OCI-LY3 (cell line): ENCODE measurements around the gene ERAP2.

ENCODE experiments used
- H2AFZ ChIP-seq: fragments of 200-600, 300-600 bp; shearing (Covaris generic); 2 replicates; pipeline ENCODE4 v1.6.0; 2014; ENCODE audit warnings: antibody characterized with exemption, low read depth, low read length
- H3K27ac ChIP-seq: fragments of 200-600, 300-600 bp; sonication (generic); 2 replicates; pipeline ENCODE4 v1.5.1; 2014; ENCODE audit warnings: mild to moderate bottlenecking, low read length, moderate library complexity, mixed read lengths
- H3K27me3 ChIP-seq: fragments of 200-600, 300-600 bp; sonication (generic); 2 replicates; pipeline ENCODE4 v1.6.1; 2014; ENCODE audit warnings: low read depth, low read length, mixed read lengths
- H3K36me3 ChIP-seq: fragments of 200-600, 300-600 bp; sonication (generic); replicated peaks from 2 replicates; pipeline ENCODE3; 2014; ENCODE audit warnings: low read depth, low read length, mixed read lengths
- H3K4me1 ChIP-seq: fragments of 300-600, 200-600 bp; sonication (generic); 2 replicates; pipeline ENCODE4 v1.6.1; 2014; ENCODE audit warnings: low read length, mixed read lengths
- H3K4me2 ChIP-seq: fragments of 200-600, 300-600 bp; sonication (generic); 2 replicates; pipeline ENCODE4 v1.6.1; 2014; ENCODE audit warnings: low read length, mixed read lengths
- H3K4me3 ChIP-seq: fragments of 300-600, 200-600 bp; sonication (generic); 2 replicates; pipeline ENCODE4 v1.5.1; 2014; ENCODE audit warnings: antibody characterized with exemption, mild to moderate bottlenecking, low read length, moderate library complexity
- H3K79me2 ChIP-seq: fragments of 300-600, 200-600 bp; shearing (Covaris generic); 2 replicates; pipeline ENCODE4 v1.6.1; 2014; ENCODE audit warnings: mild to moderate bottlenecking, low read length, mixed read lengths
- H3K9ac ChIP-seq: fragments of 300-600, 200-600 bp; shearing (Covaris generic); 2 replicates; pipeline ENCODE4 v1.6.0; 2014; ENCODE audit warnings: mild to moderate bottlenecking, low read length, moderate library complexity
- H3K9me3 ChIP-seq: fragments of 200-600, 300-600 bp; shearing (Covaris generic); 2 replicates; pipeline ENCODE4 v1.6.1; 2014; ENCODE audit warnings: low read length, mixed read lengths; ENCODE audit not compliant: insufficient read depth
- H4K20me1 ChIP-seq: fragments of 200-600, 300-600 bp; sonication (generic); 2 replicates; pipeline ENCODE4 v1.6.1; 2016; ENCODE audit warnings: low read length, mixed read lengths; ENCODE audit not compliant: insufficient read depth
- EZH2phosphoT487 ChIP-seq: fragments of 200-600 bp; shearing (Covaris generic); IDR thresholded peaks from 2 replicates; pipeline ENCODE4 v1.6.1; 2018; ENCODE audit warnings: antibody characterized with exemption, mixed run types, low read depth
- TF ChIP-seq, protein P1 (sequence below): fragments of 200-600, 300-600 bp; sonication (generic); IDR thresholded peaks from 2 replicates; pipeline ENCODE4 v1.5.1; 2014; ENCODE audit warnings: antibody characterized with exemption, low read length, low read depth

The ERAP2 gene, protein sequence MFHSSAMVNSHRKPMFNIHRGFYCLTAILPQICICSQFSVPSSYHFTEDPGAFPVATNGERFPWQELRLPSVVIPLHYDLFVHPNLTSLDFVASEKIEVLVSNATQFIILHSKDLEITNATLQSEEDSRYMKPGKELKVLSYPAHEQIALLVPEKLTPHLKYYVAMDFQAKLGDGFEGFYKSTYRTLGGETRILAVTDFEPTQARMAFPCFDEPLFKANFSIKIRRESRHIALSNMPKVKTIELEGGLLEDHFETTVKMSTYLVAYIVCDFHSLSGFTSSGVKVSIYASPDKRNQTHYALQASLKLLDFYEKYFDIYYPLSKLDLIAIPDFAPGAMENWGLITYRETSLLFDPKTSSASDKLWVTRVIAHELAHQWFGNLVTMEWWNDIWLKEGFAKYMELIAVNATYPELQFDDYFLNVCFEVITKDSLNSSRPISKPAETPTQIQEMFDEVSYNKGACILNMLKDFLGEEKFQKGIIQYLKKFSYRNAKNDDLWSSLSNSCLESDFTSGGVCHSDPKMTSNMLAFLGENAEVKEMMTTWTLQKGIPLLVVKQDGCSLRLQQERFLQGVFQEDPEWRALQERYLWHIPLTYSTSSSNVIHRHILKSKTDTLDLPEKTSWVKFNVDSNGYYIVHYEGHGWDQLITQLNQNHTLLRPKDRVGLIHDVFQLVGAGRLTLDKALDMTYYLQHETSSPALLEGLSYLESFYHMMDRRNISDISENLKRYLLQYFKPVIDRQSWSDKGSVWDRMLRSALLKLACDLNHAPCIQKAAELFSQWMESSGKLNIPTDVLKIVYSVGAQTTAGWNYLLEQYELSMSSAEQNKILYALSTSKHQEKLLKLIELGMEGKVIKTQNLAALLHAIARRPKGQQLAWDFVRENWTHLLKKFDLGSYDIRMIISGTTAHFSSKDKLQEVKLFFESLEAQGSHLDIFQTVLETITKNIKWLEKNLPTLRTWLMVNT

DNA sequence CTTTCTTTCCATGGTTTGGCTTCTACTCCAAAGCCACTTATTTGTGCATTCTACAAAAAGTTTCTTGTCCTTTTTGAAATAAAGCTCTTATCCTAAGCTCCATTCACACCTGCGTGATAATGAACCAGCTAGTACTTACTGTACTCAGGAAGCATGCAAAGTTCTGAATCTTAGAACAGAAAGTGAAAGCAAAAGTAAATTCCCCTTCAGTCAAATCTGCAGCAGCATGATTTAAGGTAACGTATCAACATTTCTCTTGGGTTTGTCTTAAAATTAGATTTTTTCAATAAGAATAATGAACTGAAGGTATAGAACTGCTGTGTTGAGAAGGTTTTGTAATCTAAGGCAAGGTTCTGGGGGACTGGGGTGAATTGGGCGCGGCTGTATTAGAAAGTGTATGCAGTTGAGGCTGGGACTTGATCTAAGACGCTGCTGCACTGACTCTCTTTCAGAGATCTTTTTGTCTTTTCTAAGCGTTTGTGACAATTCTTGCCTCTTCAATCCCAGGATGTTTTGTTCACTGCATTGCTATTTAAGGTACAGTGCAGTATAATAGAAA lies at the start of gene ERAP2:
Gene ERAP2, plus strand, starts transcription at position 209 of the 559 bp plus-strand sequence. CDS start 3,186 bp downstream, outside the sequence.
- peaks cover 48% of the 10 kb centered on the region for H3K79me2 ChIP-seq
- H3K36me3 ChIP-seq = peaks cover 18% of the 10 kb centered on the region
- no peaks in the 10 kb centered on the region for H4K20me1 ChIP-seq
- peaks cover 75% of the 10 kb centered on the region for H3K4me1 ChIP-seq
- no peaks in the 10 kb centered on the region for H3K9me3 ChIP-seq
- peak within 1 kb of the TSS; percentile 95 for H3K4me2 ChIP-seq
- no peaks in the 10 kb centered on the region for H3K27me3 ChIP-seq
- H3K9ac ChIP-seq = peak within 1 kb of the TSS; percentile 94
- no peak for TF ChIP-seq EZH2phosphoT487
- TF ChIP-seq, protein P1, sequence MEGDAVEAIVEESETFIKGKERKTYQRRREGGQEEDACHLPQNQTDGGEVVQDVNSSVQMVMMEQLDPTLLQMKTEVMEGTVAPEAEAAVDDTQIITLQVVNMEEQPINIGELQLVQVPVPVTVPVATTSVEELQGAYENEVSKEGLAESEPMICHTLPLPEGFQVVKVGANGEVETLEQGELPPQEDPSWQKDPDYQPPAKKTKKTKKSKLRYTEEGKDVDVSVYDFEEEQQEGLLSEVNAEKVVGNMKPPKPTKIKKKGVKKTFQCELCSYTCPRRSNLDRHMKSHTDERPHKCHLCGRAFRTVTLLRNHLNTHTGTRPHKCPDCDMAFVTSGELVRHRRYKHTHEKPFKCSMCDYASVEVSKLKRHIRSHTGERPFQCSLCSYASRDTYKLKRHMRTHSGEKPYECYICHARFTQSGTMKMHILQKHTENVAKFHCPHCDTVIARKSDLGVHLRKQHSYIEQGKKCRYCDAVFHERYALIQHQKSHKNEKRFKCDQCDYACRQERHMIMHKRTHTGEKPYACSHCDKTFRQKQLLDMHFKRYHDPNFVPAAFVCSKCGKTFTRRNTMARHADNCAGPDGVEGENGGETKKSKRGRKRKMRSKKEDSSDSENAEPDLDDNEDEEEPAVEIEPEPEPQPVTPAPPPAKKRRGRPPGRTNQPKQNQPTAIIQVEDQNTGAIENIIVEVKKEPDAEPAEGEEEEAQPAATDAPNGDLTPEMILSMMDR = no peak
- peak within 1 kb of the TSS; percentile 98 for H3K27ac ChIP-seq
- no peak within 1 kb of the TSS for H2AFZ ChIP-seq
- peak within 1 kb of the TSS; percentile 90 for H3K4me3 ChIP-seq

DNA sequence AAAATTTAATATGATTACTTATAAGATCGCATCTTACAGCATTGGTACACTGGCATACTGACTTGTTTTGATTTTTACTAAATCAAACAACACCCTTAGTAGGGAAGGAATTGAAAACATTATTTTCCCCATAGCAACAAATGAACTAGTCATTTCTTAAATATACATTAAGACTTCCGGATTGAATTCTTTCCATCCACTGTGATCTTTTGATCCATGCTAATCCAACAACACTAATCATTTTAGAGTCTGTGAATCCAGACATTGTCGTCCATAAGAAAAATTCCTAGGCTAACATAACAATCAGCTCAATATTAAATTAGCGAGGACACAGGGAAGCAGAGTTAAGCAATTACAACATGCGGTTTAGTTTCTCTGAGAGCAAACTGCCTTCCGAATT lies 47.0 kb upstream of the ERAP2 start:
- H4K20me1 ChIP-seq = no peaks in the 10 kb centered on the region
- no peaks in the 10 kb centered on the region for H3K79me2 ChIP-seq
- H3K9me3 ChIP-seq = no peaks in the 10 kb centered on the region
- TF ChIP-seq EZH2phosphoT487 = no peak
- TF ChIP-seq, protein P1 = no peak
- no peaks in the 10 kb centered on the region for H3K36me3 ChIP-seq
- H2AFZ ChIP-seq = no peak overlapping the region
- H3K9ac ChIP-seq = no peak overlapping the region
- H3K27ac ChIP-seq = no peak overlapping the region
- peaks cover 4% of the 10 kb centered on the region; the same call in 1 of the 2 replicates for H3K27me3 ChIP-seq
- no peaks in the 10 kb centered on the region for H3K4me1 ChIP-seq
- H3K4me2 ChIP-seq = no peak overlapping the region
- no peak overlapping the region for H3K4me3 ChIP-seq

DNA sequence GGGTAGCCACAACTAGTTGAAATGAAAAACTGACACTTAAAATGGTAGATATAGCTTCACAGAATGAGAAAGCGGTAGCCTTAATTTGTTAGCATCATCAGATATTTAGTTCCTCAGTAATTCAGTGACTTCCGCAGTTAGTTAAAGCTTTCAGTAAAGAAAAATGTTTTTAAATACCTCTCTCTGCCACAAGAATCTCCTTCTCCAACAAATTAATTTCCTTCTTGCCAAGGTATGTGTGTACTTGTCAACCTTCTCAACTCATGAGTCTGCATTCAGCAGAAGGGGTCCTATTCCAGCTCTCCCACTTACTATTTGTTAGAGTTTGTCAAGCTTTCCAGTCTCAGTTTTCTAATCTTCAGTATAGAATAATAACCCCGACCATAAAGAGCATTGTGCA lies 42.3 kb upstream of the ERAP2 start:
- no peak overlapping the region for H3K4me3 ChIP-seq
- no peak overlapping the region for H3K9ac ChIP-seq
- H3K27me3 ChIP-seq = no peaks in the 10 kb centered on the region
- H3K79me2 ChIP-seq = no peaks in the 10 kb centered on the region
- no peaks in the 10 kb centered on the region for H4K20me1 ChIP-seq
- H3K27ac ChIP-seq = no peak overlapping the region
- TF ChIP-seq, protein P1 = no peak
- no peak overlapping the region for H3K4me2 ChIP-seq
- H3K36me3 ChIP-seq = no peaks in the 10 kb centered on the region
- H3K4me1 ChIP-seq = peaks cover 16% of the 10 kb centered on the region
- no peaks in the 10 kb centered on the region for H3K9me3 ChIP-seq
- no peak overlapping the region for H2AFZ ChIP-seq

GRCh38 chr5:96835791-96836191 lies 40.5 kb upstream of the ERAP2 start:
- Histone ChIP-seq H3K36me3 (no peaks in the 10 kb centered on the region), H3K4me3 (no peak overlapping the region), H3K4me2 (0 out of 2 replicates have a peak overlapping the region, but pooled peaks have one; percentile 3), H4K20me1 (no peaks in the 10 kb centered on the region), H3K9ac (no peak overlapping the region), H3K27me3 (no peaks in the 10 kb centered on the region), H3K9me3 (no peaks in the 10 kb centered on the region), H3K79me2 (no peaks in the 10 kb centered on the region), H3K27ac (no peak overlapping the region), H2AFZ (no peak overlapping the region), H3K4me1 (peaks cover 16% of the 10 kb centered on the region)
- TF ChIP-seq, protein P1 = no peak
- no peak for TF ChIP-seq EZH2phosphoT487
